NCI-H1417 (cell line): ENCODE results near the gene LIMK1.
"Not testable (repeated sequence)": the region's sequence is repeated elsewhere in the genome, so short reads cannot be mapped to it uniquely, and the experiment has no call there.

Experiments used
- DNase-seq, 3 experiments: peaks; one replicate each; lab custom pipeline; 2025; lab: John Stamatoyannopoulos, UW

The LIMK1 gene

GRCh38 chr7:74121401-74122249 lies 38.0 kb downstream of the LIMK1 start:
- no peak for DNase-seq

DNA sequence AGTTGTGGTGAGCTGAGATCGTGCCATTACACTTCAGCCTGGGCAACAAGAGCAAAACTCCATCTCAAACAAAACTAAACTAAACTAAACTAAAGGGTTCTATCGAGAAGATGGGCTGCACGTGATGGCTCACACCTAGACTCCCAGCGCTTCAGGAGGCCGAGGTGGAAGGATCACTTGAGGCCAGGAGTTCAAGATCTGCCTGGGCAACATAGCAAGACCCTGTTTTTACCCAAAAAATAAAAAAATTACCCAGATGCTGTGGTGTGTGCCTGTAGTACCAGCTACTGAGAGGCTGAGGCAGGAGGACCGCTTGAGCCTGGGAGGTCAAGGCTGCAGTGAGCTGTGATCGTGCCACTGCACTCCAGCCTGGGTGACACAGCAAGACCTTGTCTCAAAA lies 40.3 kb downstream of the LIMK1 start:
- DNase-seq: not testable (repeated sequence)

GRCh38 chr7:74126220-74126880 lies 42.7 kb downstream of the LIMK1 start:
- DNase-seq: no peak

DNA sequence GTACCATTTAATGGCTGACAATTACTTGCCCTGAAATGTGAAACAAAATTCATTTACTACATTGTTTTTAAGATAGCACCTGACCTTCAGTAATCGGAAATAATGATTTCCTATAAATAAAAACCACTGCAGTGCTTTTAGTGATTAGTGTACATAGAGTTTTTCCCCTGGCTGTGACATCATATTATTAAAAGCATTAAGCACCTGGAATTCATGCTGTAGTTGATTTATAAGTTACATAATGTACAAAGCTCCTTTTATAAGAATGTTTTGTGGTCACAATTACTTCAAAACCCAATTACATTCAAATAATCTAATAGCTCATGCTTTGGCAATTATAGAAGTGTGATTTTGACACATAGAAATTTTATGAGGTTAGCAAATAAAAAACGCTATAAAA lies 46.3 kb downstream of the LIMK1 start:
- peak in 2 of 3 experiments; percentile 56 to 89 for DNase-seq

- DNase-seq: peak in 1 of 3 experiments; percentile 48
These were observed 46.9 kb downstream of the LIMK1 start for GRCh38 chr7:74130518-74130917.

DNA sequence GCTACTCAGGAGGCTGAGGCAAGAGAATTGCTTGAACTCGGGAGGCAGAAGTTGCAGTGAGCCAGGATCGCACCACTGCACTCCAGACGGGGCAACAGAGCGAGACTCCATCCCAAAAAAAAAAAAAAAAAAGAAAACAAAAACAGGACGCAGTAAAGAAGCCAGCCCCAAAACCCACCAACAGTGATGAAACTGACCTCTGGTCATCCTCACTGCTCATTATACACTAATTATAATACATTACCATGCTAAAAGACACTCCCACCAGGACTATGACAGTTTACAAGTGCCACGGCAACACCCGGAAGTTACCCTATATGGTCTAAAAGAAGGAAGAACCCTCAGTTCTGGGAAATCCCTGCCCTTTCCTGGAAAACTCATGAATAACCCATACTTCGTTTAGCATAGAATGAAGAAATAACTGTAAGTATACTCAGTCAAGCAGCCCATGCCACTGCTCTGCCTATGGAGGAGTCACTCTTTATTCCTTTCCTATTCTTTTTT lies 50.6 kb downstream of the LIMK1 start:
- no peak for DNase-seq

GRCh38 chr7:74138334-74138867 lies 54.8 kb downstream of the LIMK1 start:
- no peak for DNase-seq

GRCh38 chr7:74138945-74139843 lies 55.6 kb downstream of the LIMK1 start:
- DNase-seq: no peak

DNA sequence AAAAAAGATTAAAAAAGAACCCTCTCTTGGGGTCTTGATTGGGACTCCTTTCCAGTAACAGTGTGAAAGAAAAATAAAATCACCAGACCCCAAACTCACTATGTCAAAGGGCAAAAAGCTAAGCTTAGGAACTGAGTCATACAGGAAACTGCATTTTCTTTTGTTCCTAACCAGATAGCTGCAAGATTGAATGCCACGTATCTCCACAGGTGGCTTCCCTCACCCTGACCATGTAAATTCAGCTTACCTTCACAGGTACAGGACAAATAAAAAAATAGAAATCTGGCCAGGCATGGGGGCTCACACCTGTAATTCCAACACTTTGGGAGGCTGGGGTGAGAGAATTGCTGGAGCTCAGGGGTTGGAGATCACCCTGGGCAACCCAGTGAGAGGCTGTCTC lies 58.1 kb downstream of the LIMK1 start:
- no peak for DNase-seq

DNA sequence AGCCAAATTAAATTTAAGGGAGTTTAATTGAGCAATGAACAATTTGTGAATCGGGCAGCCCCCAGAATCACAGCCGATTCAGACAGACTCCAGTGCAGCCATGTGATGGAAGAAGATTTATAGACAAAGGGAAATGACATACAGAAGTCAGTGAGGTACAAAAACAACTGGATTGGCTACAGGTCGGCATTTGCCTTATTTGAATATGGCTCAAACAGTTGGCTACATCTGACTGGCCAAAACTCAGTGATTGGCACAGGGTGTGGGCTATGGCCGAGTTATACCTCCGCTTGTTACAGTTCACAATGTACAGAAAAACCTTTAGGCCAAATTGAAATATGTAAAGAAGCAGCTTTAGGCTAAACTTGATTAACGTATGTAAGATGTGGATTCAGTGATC lies 59.8 kb downstream of the LIMK1 start:
- DNase-seq: peak in 1 of 3 experiments; percentile 20

DNA sequence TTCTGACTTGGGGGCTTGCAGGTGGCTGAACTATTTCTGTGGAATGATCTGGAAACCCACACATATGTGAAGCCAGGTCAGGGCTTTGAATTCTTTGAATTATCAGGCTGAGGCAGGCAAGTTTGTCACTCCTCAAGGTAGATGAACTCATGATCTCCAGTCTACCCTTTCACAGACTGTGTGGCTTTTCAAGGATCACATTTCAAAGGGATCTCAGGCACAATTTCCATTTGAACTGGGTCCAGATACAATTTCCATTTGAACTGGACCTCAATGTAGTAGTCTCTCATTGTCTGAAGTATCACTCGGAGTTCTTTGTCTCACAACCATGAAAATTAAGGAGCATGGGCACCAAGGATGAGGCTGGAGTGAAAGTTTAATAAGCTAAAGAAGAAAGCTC lies 64.9 kb downstream of the LIMK1 start:
- no peak for DNase-seq

DNA sequence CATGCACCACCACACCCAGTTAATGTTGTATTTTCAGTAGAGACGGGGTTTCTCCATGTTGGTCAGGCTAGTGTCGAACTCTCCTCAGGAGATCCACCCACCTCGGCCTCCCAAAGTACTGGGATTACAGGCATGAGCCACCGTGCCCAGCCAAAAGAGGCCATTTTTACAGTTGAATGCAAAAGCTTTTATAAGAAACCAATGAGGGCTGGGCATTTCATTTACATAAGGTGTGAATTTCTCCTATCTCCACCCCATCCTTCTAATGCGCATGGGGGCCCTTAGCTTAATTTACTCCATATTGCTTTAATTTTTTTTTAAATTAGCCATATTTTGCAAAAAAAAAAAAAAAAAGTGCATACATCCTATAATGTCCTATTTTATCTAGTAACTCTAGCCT lies 65.5 kb downstream of the LIMK1 start:
- DNase-seq: no peak

- no peak for DNase-seq
These were observed 66.0 kb downstream of the LIMK1 start for GRCh38 chr7:74149603-74150002.

DNA sequence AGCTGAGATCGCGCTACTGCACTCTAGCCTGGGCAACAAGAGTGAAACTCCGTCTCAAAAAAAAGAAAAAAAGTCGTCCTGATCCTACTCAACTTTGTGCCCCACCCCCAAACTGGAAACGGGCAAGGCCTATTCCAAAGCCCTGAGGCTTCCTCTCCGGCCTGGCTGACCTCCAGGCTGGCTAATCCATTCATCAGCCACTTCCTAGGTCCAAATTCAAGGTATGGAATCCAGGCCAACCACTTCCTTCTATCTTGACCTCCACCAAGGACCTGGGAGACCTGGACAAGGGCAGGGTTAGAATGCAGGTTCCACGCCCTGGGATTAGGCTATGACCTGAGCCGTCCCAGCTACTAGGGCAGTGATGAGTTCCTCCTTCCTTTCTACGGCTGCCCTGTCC lies 70.1 kb downstream of the LIMK1 start:
- no peak for DNase-seq

- no peak for DNase-seq
These were observed 72.3 kb downstream of the LIMK1 start for GRCh38 chr7:74155810-74156395.

DNA sequence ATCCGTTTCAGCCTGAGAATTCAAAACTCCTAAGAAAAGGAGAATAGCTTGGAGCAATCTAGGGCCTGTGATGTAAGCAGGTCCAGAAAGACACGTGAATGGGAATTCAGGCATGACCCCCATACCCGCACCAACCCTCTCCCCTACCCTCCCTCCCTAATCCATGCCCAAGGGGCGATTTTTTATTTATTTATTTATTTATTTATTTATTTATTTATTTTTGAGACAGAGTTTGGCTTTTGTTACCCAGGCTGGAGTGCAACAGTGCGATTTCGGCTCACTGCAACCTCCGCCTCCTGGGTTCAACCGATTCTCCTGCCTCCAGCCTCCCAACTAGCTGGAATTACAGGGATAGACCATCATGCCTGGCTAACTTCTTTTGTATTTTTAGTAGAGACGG lies 74.0 kb downstream of the LIMK1 start:
- no peak for DNase-seq

DNA sequence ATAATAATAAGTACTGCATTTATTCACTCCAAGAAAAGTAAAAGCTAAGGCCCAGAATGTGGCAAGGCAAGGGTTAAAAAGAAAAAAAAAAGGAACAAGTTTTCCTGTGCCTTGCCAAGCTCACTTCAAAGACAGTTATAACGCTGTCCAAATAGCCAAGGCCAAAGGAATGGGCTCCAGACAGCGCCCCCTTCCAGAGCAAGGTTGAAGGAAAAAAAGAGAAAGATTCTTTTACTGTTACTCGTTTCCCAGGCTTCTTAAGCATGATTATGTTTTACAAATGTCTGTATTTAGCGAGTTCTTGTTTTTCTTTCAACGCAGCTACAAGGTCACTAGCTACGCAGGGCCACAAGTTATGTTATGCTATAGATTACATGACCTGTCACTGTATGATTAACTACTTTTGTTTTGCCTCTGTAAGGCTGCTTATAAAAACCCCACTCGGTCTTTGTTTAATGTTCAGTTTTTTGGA lies 81.4 kb downstream of the LIMK1 start:
- no peak for DNase-seq

GRCh38 chr7:74165867-74166593 lies 82.4 kb downstream of the LIMK1 start:
- no peak for DNase-seq

DNA sequence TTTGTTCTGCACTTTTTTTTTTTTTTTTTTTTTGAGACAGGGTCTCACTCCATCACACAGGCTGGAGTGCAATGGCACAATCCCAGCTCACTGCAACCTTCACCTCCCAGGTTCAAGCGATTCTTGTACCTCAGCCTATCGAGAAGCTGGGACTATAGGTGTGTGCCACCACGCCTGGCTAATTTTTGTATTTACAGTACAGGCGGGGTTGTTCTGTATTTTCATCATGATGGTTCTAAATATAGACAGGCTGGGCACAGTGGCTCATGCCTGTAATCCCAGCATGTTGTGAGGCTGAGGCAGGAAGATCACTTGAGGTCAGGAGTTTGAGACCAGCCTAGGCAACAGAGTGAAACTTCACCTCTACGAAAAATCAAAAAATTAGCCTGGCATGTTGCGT lies 83.7 kb downstream of the LIMK1 start:
- not testable (repeated sequence) for DNase-seq
